Prostate gland (tissue), 2 donors: Measurements from ENCODE around the gene ASB3.

Experiments
- POLR2A ChIP-seq: fragments of 450-650 bp; IDR thresholded peaks from one replicate; pipeline ENCODE4 v1.6.1; 2016; ENCODE audit warnings: antibody characterized with exemption, mild to moderate bottlenecking
- POLR2AphosphoS5 ChIP-seq: sonication (generic); formaldehyde crosslinking; IDR thresholded peaks from one replicate; pipeline ENCODE4 v1.6.1; 2017; ENCODE audit warnings: antibody characterized with exemption
- TF ChIP-seq, protein P1 (sequence below), 4 experiments: fragments of 200-600 bp in 2 of 4; fragments of 450-650 bp in 2 of 4; sonication (generic) in 2 of 4; IDR thresholded peaks; 1 replicate in 3 of 4; 2 replicates in 1 of 4; pipeline ENCODE4 v1.5.1; 2016 to 2019; ENCODE audit warnings: antibody characterized with exemption in 4 of 4, mild to moderate bottlenecking in 2 of 4, moderate library complexity in 2 of 4

DNA sequence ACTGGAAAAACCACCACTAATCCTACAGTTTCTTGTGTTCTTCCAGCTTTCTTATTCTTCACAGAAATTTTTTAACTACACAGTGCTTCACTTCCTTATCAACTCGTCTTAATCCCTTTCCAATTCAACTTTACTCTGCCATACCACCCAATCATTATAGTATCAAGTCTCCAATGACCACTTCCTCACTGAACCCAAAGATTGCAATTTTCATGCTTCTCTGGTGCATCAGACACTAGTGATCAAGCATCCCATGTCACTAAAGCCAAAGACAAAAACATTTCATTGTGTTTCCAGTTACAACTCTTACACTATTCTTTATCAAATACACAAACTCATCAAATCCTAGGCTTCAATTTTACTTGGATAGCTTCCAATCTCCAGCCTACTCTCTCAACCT lies 9.6 kb downstream of the ASB3 start:
- TF ChIP-seq, protein P1, sequence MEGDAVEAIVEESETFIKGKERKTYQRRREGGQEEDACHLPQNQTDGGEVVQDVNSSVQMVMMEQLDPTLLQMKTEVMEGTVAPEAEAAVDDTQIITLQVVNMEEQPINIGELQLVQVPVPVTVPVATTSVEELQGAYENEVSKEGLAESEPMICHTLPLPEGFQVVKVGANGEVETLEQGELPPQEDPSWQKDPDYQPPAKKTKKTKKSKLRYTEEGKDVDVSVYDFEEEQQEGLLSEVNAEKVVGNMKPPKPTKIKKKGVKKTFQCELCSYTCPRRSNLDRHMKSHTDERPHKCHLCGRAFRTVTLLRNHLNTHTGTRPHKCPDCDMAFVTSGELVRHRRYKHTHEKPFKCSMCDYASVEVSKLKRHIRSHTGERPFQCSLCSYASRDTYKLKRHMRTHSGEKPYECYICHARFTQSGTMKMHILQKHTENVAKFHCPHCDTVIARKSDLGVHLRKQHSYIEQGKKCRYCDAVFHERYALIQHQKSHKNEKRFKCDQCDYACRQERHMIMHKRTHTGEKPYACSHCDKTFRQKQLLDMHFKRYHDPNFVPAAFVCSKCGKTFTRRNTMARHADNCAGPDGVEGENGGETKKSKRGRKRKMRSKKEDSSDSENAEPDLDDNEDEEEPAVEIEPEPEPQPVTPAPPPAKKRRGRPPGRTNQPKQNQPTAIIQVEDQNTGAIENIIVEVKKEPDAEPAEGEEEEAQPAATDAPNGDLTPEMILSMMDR (IDR thresholded peaks at IDR 0.05) = no peak
- TF ChIP-seq POLR2A (no peak), POLR2AphosphoS5 (no peak)
